Sigmoid colon (tissue), 7 donors: ENCODE data around the gene TMEM38B. TPM values are rescaled to one million over a fixed set of nuclear protein-coding genes. Genes with fewer than 3 reads are reported as not detected.

Source experiments
- DNase-seq: peaks from one replicate; pipeline ENCODE4 v3.0.0-alpha.2; 2019
- H3K27ac ChIP-seq, 4 donors: fragments of 200-600 bp; sonication (generic); one replicate each; pipeline ENCODE4 v1.5.1; 2016 to 2019; ENCODE audit warnings: mild to moderate bottlenecking in 1 of 4
- H3K27me3 ChIP-seq, 3 donors: fragments of 200-600 bp; sonication (generic); one replicate each; pipeline ENCODE4 v1.5.1; 2019; ENCODE audit warnings: mild to moderate bottlenecking in 1 of 3
- H3K36me3 ChIP-seq, 4 donors: fragments of 200-600 bp; sonication (generic); one replicate each; pipeline ENCODE4 v1.5.1; 2016 to 2019
- H3K4me1 ChIP-seq, 4 donors: fragments of 200-600 bp; sonication (generic); one replicate each; pipeline ENCODE4 v1.5.1; 2017 to 2019
- H3K4me3 ChIP-seq, 4 donors: fragments of 200-600 bp; sonication (generic); one replicate each; pipeline ENCODE4 v1.5.1; 2017 to 2019; ENCODE audit warnings: mild to moderate bottlenecking in 2 of 4, moderate library complexity in 1 of 4
- H3K9me3 ChIP-seq, 4 donors: fragments of 200-600 bp in 3 of 4; sonication (generic) in 3 of 4; one replicate each; pipeline versions ENCODE4 v1.5.1 to v1.6.1; 2013 to 2019
- CTCF ChIP-seq, 4 experiments: fragments of 450-650 bp in 3 of 4; fragments of 200-600 bp in 1 of 4; IDR thresholded peaks; one replicate each; pipeline ENCODE4 v1.5.1; 2016 to 2019; ENCODE audit warnings: antibody characterized with exemption in 4 of 4, mild to moderate bottlenecking in 3 of 4, moderate library complexity in 2 of 4
- EP300 ChIP-seq, 4 donors: sonication (generic); formaldehyde crosslinking; IDR thresholded peaks; one replicate each; pipeline ENCODE4 v1.6.1; 2017; ENCODE audit warnings: antibody characterized with exemption in 4 of 4
- POLR2A ChIP-seq, 2 donors: fragments of 450-650 bp; IDR thresholded peaks; one replicate each; pipeline ENCODE4 v1.6.1; 2016; ENCODE audit warnings: antibody characterized with exemption in 2 of 2, mild to moderate bottlenecking in 2 of 2, moderate library complexity in 2 of 2
- POLR2AphosphoS5 ChIP-seq, 4 donors: sonication (generic); formaldehyde crosslinking; IDR thresholded peaks; one replicate each; pipeline ENCODE4 v1.6.1; 2017; ENCODE audit warnings: antibody characterized with exemption in 4 of 4
- WGBS, 2 donors: extraction: QIAGEN DNeasy Blood & Tissue Kit; methylation state at CpG; one replicate each; pipeline ENCODE4 v1.1.7; 2013; 5-methylcytosine and 5-hydroxymethylcytosine counted together
- intact Hi-C: fragments of 100-400 bp; cut with DNase I; formaldehyde crosslinking; loops from one replicate; pipeline ENCODE4 v1.15.1; 2023
- polyA plus RNA-seq, 3 donors: library from polyadenylated mRNA; stranded (reverse); fragments of 200-250 nt; gene quantifications; one replicate each; pipeline ENCODE4 v1.2.3, GENCODE V29; 2013
- total RNA-seq, 4 donors: library from RNA; depleted of rRNA; stranded (reverse); fragments of >200 nt; gene quantifications; one replicate each; pipeline ENCODE4 v1.1.0, GENCODE V29; 2016
- donor health status: healthy with polysubstance abuse.
- donor health status: Bipolar disorder and iron deficiency.
- donor health status: healthy.

TMEM38B gene
- total and polyA plus RNA-seq, 7 donors = 5.1 to 17.3 (median 8.9) TPM

- Histone ChIP-seq H3K9me3 (peaks cover 0 to 4% (median under 1%) of the 10 kb centered on the region in 4 donors), H3K27ac (no peak overlapping the region), H3K36me3 (no peaks in the 10 kb centered on the region), H3K4me3 (no peak overlapping the region), H3K27me3 (no peaks in the 10 kb centered on the region), H3K4me1 (no peaks in the 10 kb centered on the region)
- intact Hi-C loops = no loop called here
- no peak for DNase-seq
- TF ChIP-seq EP300 (IDR thresholded peaks at IDR 0.05) (no peak), CTCF (IDR thresholded peaks at IDR 0.05) (no peak), POLR2A (IDR thresholded peaks at IDR 0.05) (no peak), POLR2AphosphoS5 (IDR thresholded peaks at IDR 0.05) (no peak)
- WGBS, 2 donors = 67 to 79% methylated on average over 3 of the region's 3 CpGs
These were observed 121.9 kb downstream of the TMEM38B start for GRCh38 chr9:105816202-105816744.

GRCh38 chr9:105816981-105817380 lies 122.6 kb downstream of the TMEM38B start:
- Histone ChIP-seq H3K27ac (no peak overlapping the region), H3K4me3 (no peak overlapping the region), H3K36me3 (no peaks in the 10 kb centered on the region), H3K9me3 (peaks cover 0 to 4% (median under 1%) of the 10 kb centered on the region in 4 donors), H3K4me1 (no peaks in the 10 kb centered on the region), H3K27me3 (no peaks in the 10 kb centered on the region)
- 93 to 97% methylated on average over 5 of the region's 5 CpGs for WGBS, 2 donors
- no peak for DNase-seq
- TF ChIP-seq POLR2A (IDR thresholded peaks at IDR 0.05) = no peak
- no peak for TF ChIP-seq POLR2AphosphoS5 (IDR thresholded peaks at IDR 0.05)
- no peak for TF ChIP-seq EP300 (IDR thresholded peaks at IDR 0.05)
- no peak for TF ChIP-seq CTCF (IDR thresholded peaks at IDR 0.05)
- intact Hi-C loops = no loop called here

- TF ChIP-seq CTCF (IDR thresholded peaks at IDR 0.05) (no peak), POLR2A (IDR thresholded peaks at IDR 0.05) (no peak), EP300 (IDR thresholded peaks at IDR 0.05) (no peak)
- H3K4me1 ChIP-seq = no peaks in the 10 kb centered on the region
- H3K4me3 ChIP-seq = no peak overlapping the region
- WGBS, 2 donors = 86 to 88% methylated on average over 15 of the region's 15 CpGs
- H3K36me3 ChIP-seq = no peaks in the 10 kb centered on the region
- H3K9me3 ChIP-seq = peaks cover 0 to 9% (median 2%) of the 10 kb centered on the region in 4 donors
- intact Hi-C loops = no loop called here
- DNase-seq = no peak
- H3K27me3 ChIP-seq = no peaks in the 10 kb centered on the region
- H3K27ac ChIP-seq = no peak overlapping the region
These were observed 124.6 kb downstream of the TMEM38B start for GRCh38 chr9:105818903-105819302.

DNA sequence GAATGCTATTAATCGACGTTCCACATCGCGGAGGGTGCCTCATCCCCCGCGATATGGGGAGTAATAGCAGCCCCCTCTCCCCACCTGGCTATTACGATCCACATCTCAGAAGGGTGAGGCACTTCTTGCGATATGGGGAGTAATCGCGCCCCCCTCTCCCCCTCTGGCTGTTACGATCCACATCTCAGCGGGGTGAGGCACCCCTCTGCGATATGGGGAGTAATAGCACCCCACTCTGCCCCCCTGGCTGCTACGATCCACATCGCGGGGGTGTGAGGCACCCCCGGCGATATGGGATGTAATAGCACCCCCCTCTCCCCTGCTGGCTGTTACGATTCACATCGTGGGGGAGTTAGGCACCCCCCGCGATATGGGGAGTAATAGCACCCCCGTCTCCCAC lies 128.5 kb downstream of the TMEM38B start:
- Histone ChIP-seq H3K36me3 (no peaks in the 10 kb centered on the region), H3K9me3 (peaks cover 0 to 8% (median 2%) of the 10 kb centered on the region in 4 donors), H3K27ac (no peak overlapping the region), H3K4me1 (no peaks in the 10 kb centered on the region), H3K4me3 (no peak overlapping the region), H3K27me3 (no peaks in the 10 kb centered on the region)
- 83 to 89% methylated on average over 23 of the region's 23 CpGs for WGBS, 2 donors
- no peak for DNase-seq
- TF ChIP-seq POLR2AphosphoS5 (IDR thresholded peaks at IDR 0.05) (no peak), POLR2A (IDR thresholded peaks at IDR 0.05) (no peak), EP300 (IDR thresholded peaks at IDR 0.05) (no peak), CTCF (IDR thresholded peaks at IDR 0.05) (no peak)
- intact Hi-C loops = no loop called here

Other genes with a start within 250 kb of the TMEM38B start
- 1 to 10 TPM; 3.9 to 6.4 (median 4.7) TPM for gene FSD1L, start 246.5 kb upstream of the TMEM38B start, total RNA-seq
- gene FSD1L, start 246.5 kb upstream of the TMEM38B start, polyA plus RNA-seq = 1 to 10 TPM; 1.2 to 1.6 (median 1.2) TPM
- 10 to 100 TPM in 2 of 4 donors, 1 to 10 TPM in 2; 8.0 to 13.9 (median 10.6) TPM for gene FKTN, start 136.4 kb upstream of the TMEM38B start, total RNA-seq
- 1 to 10 TPM in 2 of 3 donors, under 1 TPM in 1; 0.60 to 4.0 (median 1.4) TPM for gene FKTN, start 136.4 kb upstream of the TMEM38B start, polyA plus RNA-seq
- not detected for gene TAL2, start 32.1 kb upstream of the TMEM38B start, total RNA-seq
- not detected for gene TAL2, start 32.1 kb upstream of the TMEM38B start, polyA plus RNA-seq